HEK293 (cell line): ENCODE measurements around the gene GHITM.
"Not testable (repeated sequence)": the region's sequence is repeated elsewhere in the genome, so short reads cannot be mapped to it uniquely, and the experiment has no call there.

Source experiments
- CTCF ChIA-PET: fragments of 350-600 bp; formaldehyde crosslinking; extraction: SDS; loops from one replicate; lab custom pipeline; 2021; ENCODE audit warnings: antibody characterized with exemption; lab: Yijun Ruan, JAX
- POLR2A ChIA-PET: fragments of 300-600 bp; formaldehyde crosslinking; extraction: SDS; loops from one replicate; lab custom pipeline; 2020; ENCODE audit warnings: antibody characterized with exemption, inconsistent platforms; lab: Yijun Ruan, JAX
- H3K27ac ChIP-seq: fragments of 200-500 bp; sonication (Bioruptor generic); 2 replicates; pipeline ENCODE4 v1.5.1; 2014; ENCODE audit warnings: low read depth, low read length, control low read depth, inconsistent platforms; ENCODE audit errors: extremely low read depth
- H3K36me3 ChIP-seq, 2 experiments: fragments of 200-500 bp in 1 of 2; sonication (Bioruptor generic) in 1 of 2; 1 replicate in 1 of 2; 2 replicates in 1 of 2; pipeline ENCODE4 v1.5.1; 2014 to 2017; ENCODE audit warnings: inconsistent platforms in 2 of 2, low read length in 2 of 2; ENCODE audit not compliant: control insufficient read depth in 2 of 2, insufficient read depth in 1 of 2
- H3K4me1 ChIP-seq: fragments of 200-500 bp; sonication (Bioruptor generic); 2 replicates; pipeline ENCODE4 v1.5.1; 2014; ENCODE audit warnings: mild to moderate bottlenecking, low read length, inconsistent platforms; ENCODE audit not compliant: control insufficient read depth, insufficient read depth
- H3K4me3 ChIP-seq: 2 replicates; pipeline ENCODE4 v1.5.1; 2011; ENCODE audit warnings: low read depth, mild to moderate bottlenecking, control low read depth, low read length, moderate library complexity
- H3K9me3 ChIP-seq: fragments of 200-500 bp; sonication (Bioruptor generic); 2 replicates; pipeline ENCODE4 v1.5.1; 2014; ENCODE audit warnings: low read depth, low read length, inconsistent platforms; ENCODE audit not compliant: control insufficient read depth, insufficient read depth
- EGR2 ChIP-seq: fragments of 450-650 bp; formaldehyde crosslinking; IDR thresholded peaks from 2 replicates; pipeline ENCODE4 v1.5.1; 2016; ENCODE audit warnings: low read depth, missing biosample characterization, missing genetic modification characterization
- ELK4 ChIP-seq: IDR thresholded peaks from 2 replicates; pipeline ENCODE4 v1.6.1; 2011; ENCODE audit warnings: mild to moderate bottlenecking, low read depth, low read length, borderline replicate concordance
- KLF17 ChIP-seq: fragments of 450-650 bp; formaldehyde crosslinking; IDR thresholded peaks from 2 replicates; pipeline ENCODE4 v1.5.1; 2016; ENCODE audit warnings: missing biosample characterization, missing genetic modification characterization
- REPIN1 ChIP-seq: fragments of 450-650 bp; formaldehyde crosslinking; IDR thresholded peaks from 2 replicates; pipeline ENCODE4 v1.5.1; 2017; ENCODE audit warnings: missing biosample characterization, missing genetic modification characterization, low read depth
- ZBTB8A ChIP-seq: fragments of 450-650 bp; formaldehyde crosslinking; IDR thresholded peaks from 2 replicates; pipeline ENCODE4 v1.5.1; 2016; ENCODE audit warnings: missing biosample characterization, missing genetic modification characterization
- ZNF16 ChIP-seq: fragments of 450-650 bp; formaldehyde crosslinking; IDR thresholded peaks from 2 replicates; pipeline ENCODE4 v1.5.1; 2016; ENCODE audit warnings: low read depth, missing biosample characterization, missing genetic modification characterization
- ZNF175 ChIP-seq: fragments of 450-650 bp; formaldehyde crosslinking; IDR thresholded peaks from 2 replicates; pipeline ENCODE4 v1.5.1; 2016; ENCODE audit warnings: missing biosample characterization, missing genetic modification characterization
- ZNF274 ChIP-seq, 2 experiments: fragments of 200-500 bp in 1 of 2; fragments of 450-650 bp in 1 of 2; sonication (Bioruptor generic) in 1 of 2; formaldehyde crosslinking in 1 of 2; IDR thresholded peaks; 2 replicates each; pipeline versions ENCODE4 v1.5.1 to v1.6.1; 2014 to 2016; ENCODE audit warnings: borderline replicate concordance in 1 of 2, inconsistent platforms in 1 of 2, low read length in 1 of 2, missing biosample characterization in 1 of 2, missing genetic modification characterization in 1 of 2
- ZNF473 ChIP-seq: fragments of 450-650 bp; formaldehyde crosslinking; IDR thresholded peaks from 2 replicates; pipeline ENCODE4 v1.5.1; 2017; ENCODE audit warnings: missing biosample characterization, missing genetic modification characterization
- ZNF513 ChIP-seq: fragments of 450-650 bp; IDR thresholded peaks from 2 replicates; pipeline ENCODE4 v1.5.1; 2018; ENCODE audit warnings: missing biosample characterization, missing genetic modification characterization
- ZNF830 ChIP-seq: fragments of 450-650 bp; IDR thresholded peaks from 2 replicates; pipeline ENCODE4 v1.5.0; 2018; ENCODE audit warnings: missing biosample characterization, missing genetic modification characterization, low read depth, mild to moderate bottlenecking, moderate library complexity
- ZSCAN4 ChIP-seq: fragments of 450-650 bp; formaldehyde crosslinking; IDR thresholded peaks from 2 replicates; pipeline ENCODE4 v1.5.1; 2017; ENCODE audit warnings: missing biosample characterization, missing genetic modification characterization

The GHITM gene

GRCh38 chr10:84163996-84164395 is 24.7 kb downstream of the GHITM start:
- no peaks in the 10 kb centered on the region for H3K4me1 ChIP-seq
- no peak for TF ChIP-seq ZNF274 (IDR thresholded peaks at IDR 0.05; ENCODE audit: low read length)
- no peak for TF ChIP-seq ZNF274 (tag by site-specific recombination; IDR thresholded peaks at IDR 0.05; ENCODE audit: borderline replicate concordance)
- no peak for TF ChIP-seq ZNF16 (tag by site-specific recombination)
- peak; percentile 77 for TF ChIP-seq KLF17 (tag by site-specific recombination)
- TF ChIP-seq, all 188 proteins: peak for 1
- H3K27ac ChIP-seq: no peak overlapping the region
- H3K36me3 ChIP-seq: no peaks in the 10 kb centered on the region
- CTCF ChIA-PET: interaction anchor here (1.3 to 1.4 kb wide), 2 partner anchors 16 to 41 kb away, joined by 3 to 5 read pairs; no protein-coding TSS in a partner anchor
- H3K9me3 ChIP-seq: no peaks in the 10 kb centered on the region
- POLR2A ChIA-PET: no interaction called here
- no peak overlapping the region for H3K4me3 ChIP-seq

- POLR2A ChIA-PET: no interaction called here
- no peak for TF ChIP-seq ELK4
- Histone ChIP-seq H3K27ac (no peak overlapping the region), H3K4me3 (no peak overlapping the region), H3K4me1 (no peaks in the 10 kb centered on the region), H3K9me3 (no peaks in the 10 kb centered on the region), H3K36me3 (no peaks in the 10 kb centered on the region)
- CTCF ChIA-PET: interaction anchor here (0.6 to 1.3 kb wide), 3 partner anchors 16 to 41 kb away, joined by 3 to 6 read pairs (median 5); no protein-coding TSS in a partner anchor
Measured at GRCh38 chr10:84164442-84164841, 25.1 kb downstream of the GHITM start.

GRCh38 chr10:84166620-84167288 is 27.4 kb downstream of the GHITM start:
- Histone ChIP-seq H3K4me1 (no peaks in the 10 kb centered on the region), H3K27ac (no peak overlapping the region), H3K4me3 (no peak overlapping the region), H3K9me3 (no peaks in the 10 kb centered on the region), H3K36me3 (no peaks in the 10 kb centered on the region)
- CTCF ChIA-PET: interaction anchor here (0.5 kb wide), 1 partner anchor 20 kb away, joined by 5 read pairs; no protein-coding TSS in a partner anchor
- POLR2A ChIA-PET: no interaction called here
- TF ChIP-seq REPIN1 (tag by site-specific recombination): no peak
- TF ChIP-seq ZNF473 (tag by site-specific recombination): no peak
- TF ChIP-seq ZNF513 (tag by site-specific recombination): no peak
- no peak for TF ChIP-seq ZNF830 (tag by site-specific recombination)
- TF ChIP-seq EGR2 (tag by site-specific recombination): no peak
- TF ChIP-seq ZNF175 (tag by site-specific recombination): no peak
- TF ChIP-seq ZBTB8A (tag by site-specific recombination): no peak
- TF ChIP-seq ZSCAN4 (tag by site-specific recombination): no peak
- TF ChIP-seq, all 188 proteins: peak for 0

- H3K27ac ChIP-seq, H3K9me3 ChIP-seq, CTCF ChIA-PET, H3K4me1 ChIP-seq, POLR2A ChIA-PET, H3K36me3 ChIP-seq, H3K4me3 ChIP-seq: not testable (repeated sequence)
Measured at GRCh38 chr10:84167289-84167653, 28.0 kb downstream of the GHITM start.

- H3K27ac ChIP-seq, H3K4me3 ChIP-seq, H3K36me3 ChIP-seq, POLR2A ChIA-PET, H3K9me3 ChIP-seq, H3K4me1 ChIP-seq: not testable (repeated sequence)
- CTCF ChIA-PET: interaction anchor here (0.6 to 1.5 kb wide), 4 partner anchors 20 to 1025 kb away, joined by 3 to 4 read pairs (median 4); no protein-coding TSS in a partner anchor
Measured at GRCh38 chr10:84168382-84168781, 29.1 kb downstream of the GHITM start.

GRCh38 chr10:84171237-84171636 is 31.9 kb downstream of the GHITM start:
- POLR2A ChIA-PET, CTCF ChIA-PET, H3K4me3 ChIP-seq, H3K36me3 ChIP-seq, H3K4me1 ChIP-seq, H3K27ac ChIP-seq, H3K9me3 ChIP-seq: not testable (repeated sequence)
